ENCODE measurements around the gene TMEM117. TPM values are rescaled to one million over a fixed set of nuclear protein-coding genes. Genes with fewer than 3 reads are reported as not detected.

The TMEM117 gene
- total and polyA plus RNA-seq, 2 donors (not counting 3 experiments of a cell fraction or from before 2014, with no cell fraction given): 1.2 to 3.8 TPM

DNA sequence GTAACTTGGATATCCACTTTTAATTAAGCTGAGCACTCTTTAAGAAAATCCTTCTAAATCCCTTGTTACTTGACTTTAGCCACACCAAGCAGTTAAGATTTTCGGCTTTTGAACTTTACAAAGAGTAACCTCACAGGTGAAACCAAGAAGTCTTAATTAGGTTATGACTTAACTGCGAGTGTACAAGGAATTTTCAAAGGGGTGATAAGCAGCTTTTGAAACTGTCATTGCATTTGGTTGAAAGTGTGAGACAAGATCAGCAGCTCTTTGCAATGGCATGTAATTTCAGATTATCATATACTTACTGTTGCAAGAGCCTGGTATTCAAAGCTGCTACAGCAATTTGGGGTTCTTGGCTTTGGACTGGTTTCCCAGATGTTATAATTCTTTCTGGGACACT, 137.5 kb downstream of the TMEM117 start:
- no peaks in the 10 kb centered on the region for H3K9me3 ChIP-seq (replicated peaks; ENCODE audit: control insufficient read depth, insufficient read depth, low read length)
- H3K36me3 ChIP-seq (ENCODE audit: control insufficient read depth in 2 of 2, extremely low read depth in 1 of 2, insufficient read depth in 2 of 2, low read length in 2 of 2): no peaks in the 10 kb centered on the region
- BruUV-seq (replicated peaks): no TSS peak
- H3K27me3 ChIP-seq (ENCODE audit: control insufficient read depth in 2 of 2, insufficient read depth in 2 of 2, low read length in 2 of 2): no peaks in the 10 kb centered on the region
- ChIA-PET POLR2A (no interaction called here), CTCF (no interaction called here)
- H4K20me1 ChIP-seq (replicated peaks; ENCODE audit: control insufficient read depth, extremely low read depth, insufficient read depth, low read length): no peaks in the 10 kb centered on the region
- DNase-seq (ENCODE audit: low read depth, low spot score) (no peak), FAIRE-seq (no peak)
- no peak overlapping the region for H3K4me3 ChIP-seq (replicated peaks in 1 of 3; ENCODE audit: insufficient read depth in 1 of 3, low read depth in 1 of 3, low read length in 3 of 3)
- no peak overlapping the region for H3K9ac ChIP-seq (replicated peaks; ENCODE audit: extremely low read depth, insufficient read depth, low read length)
- H3K4me2 ChIP-seq (ENCODE audit: insufficient read depth, low read length): no peak overlapping the region
- intact Hi-C loops (cut with micrococcal nuclease) (no loop called here), dilution Hi-C loops (cut with MboI; ENCODE audit: extremely low pct_ligation_motif_present, low sequenced_read_pairs) (no loop called here)
- no peak overlapping the region for H2AFZ ChIP-seq (ENCODE audit: low read depth, low read length)
- H3K27ac ChIP-seq (ENCODE audit: insufficient read depth, low read depth, low read length): no peak overlapping the region
- no peak for TF ChIP-seq GATA2 (IDR thresholded peaks at IDR 0.05; ENCODE audit: insufficient read depth, insufficient read length, low read depth, low read length)
- TF ChIP-seq MYC (IDR thresholded peaks at IDR 0.05; ENCODE audit: low read depth, low read length): no peak
- TF ChIP-seq, protein P1, sequence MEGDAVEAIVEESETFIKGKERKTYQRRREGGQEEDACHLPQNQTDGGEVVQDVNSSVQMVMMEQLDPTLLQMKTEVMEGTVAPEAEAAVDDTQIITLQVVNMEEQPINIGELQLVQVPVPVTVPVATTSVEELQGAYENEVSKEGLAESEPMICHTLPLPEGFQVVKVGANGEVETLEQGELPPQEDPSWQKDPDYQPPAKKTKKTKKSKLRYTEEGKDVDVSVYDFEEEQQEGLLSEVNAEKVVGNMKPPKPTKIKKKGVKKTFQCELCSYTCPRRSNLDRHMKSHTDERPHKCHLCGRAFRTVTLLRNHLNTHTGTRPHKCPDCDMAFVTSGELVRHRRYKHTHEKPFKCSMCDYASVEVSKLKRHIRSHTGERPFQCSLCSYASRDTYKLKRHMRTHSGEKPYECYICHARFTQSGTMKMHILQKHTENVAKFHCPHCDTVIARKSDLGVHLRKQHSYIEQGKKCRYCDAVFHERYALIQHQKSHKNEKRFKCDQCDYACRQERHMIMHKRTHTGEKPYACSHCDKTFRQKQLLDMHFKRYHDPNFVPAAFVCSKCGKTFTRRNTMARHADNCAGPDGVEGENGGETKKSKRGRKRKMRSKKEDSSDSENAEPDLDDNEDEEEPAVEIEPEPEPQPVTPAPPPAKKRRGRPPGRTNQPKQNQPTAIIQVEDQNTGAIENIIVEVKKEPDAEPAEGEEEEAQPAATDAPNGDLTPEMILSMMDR (IDR thresholded peaks at IDR 0.05; ENCODE audit: extremely low read depth in 1 of 2, insufficient read depth in 1 of 2, low read depth in 1 of 2, low read length in 2 of 2): no peak
- no peak for TF ChIP-seq JUN (IDR thresholded peaks at IDR 0.05; ENCODE audit: borderline replicate concordance, insufficient read depth, insufficient read length, low read depth)
- no peak for TF ChIP-seq FOS (IDR thresholded peaks at IDR 0.05; ENCODE audit: borderline replicate concordance, insufficient read depth, low read length)
- TF ChIP-seq POLR2AphosphoS5 (IDR thresholded peaks at IDR 0.05; ENCODE audit: insufficient read depth, low read depth, low read length): no peak
- TF ChIP-seq EZH2 (IDR thresholded peaks at IDR 0.05; ENCODE audit: borderline replicate concordance, low read depth, low read length, severe bottlenecking): no peak
- TF ChIP-seq POLR2A (IDR thresholded peaks at IDR 0.05; ENCODE audit: low read depth, low read length): no peak
- TF ChIP-seq, protein P2, sequence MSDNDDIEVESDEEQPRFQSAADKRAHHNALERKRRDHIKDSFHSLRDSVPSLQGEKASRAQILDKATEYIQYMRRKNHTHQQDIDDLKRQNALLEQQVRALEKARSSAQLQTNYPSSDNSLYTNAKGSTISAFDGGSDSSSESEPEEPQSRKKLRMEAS (IDR thresholded peaks at IDR 0.05; ENCODE audit: insufficient read depth, insufficient read length): no peak
- no peaks in the 10 kb centered on the region for H3K4me1 ChIP-seq (ENCODE audit: control insufficient read depth, extremely low read depth, insufficient read depth, low read length)
- no peaks in the 10 kb centered on the region for H3K9me1 ChIP-seq (replicated peaks; ENCODE audit: control insufficient read depth, extremely low read depth, insufficient read depth, low read length)
- H3K79me2 ChIP-seq (ENCODE audit: control insufficient read depth, insufficient read depth, low read length): no peaks in the 10 kb centered on the region

Data from endothelial cell of umbilical vein (primary cell).